A549 (cell line): ENCODE data around the gene LDLRAD4.
"Not testable (repeated sequence)": the region's sequence is repeated elsewhere in the genome, so short reads cannot be mapped to it uniquely, and the experiment has no call there.

Experiments used
- CBX8 ChIP-seq: fragments of 200-600 bp; sonication (generic); IDR thresholded peaks from 2 replicates; pipeline ENCODE4 v1.6.1; 2016
- CEBPB ChIP-seq, 2 experiments: fragments of >200 bp in 1 of 2; sonication (Bioruptor Twin) in 1 of 2; formaldehyde crosslinking in 1 of 2; IDR thresholded peaks; 2 replicates each; pipeline ENCODE4 v1.6.1; 2012 to 2016
- CHD2 ChIP-seq: fragments of 150-350 bp; IDR thresholded peaks from 2 replicates; pipeline ENCODE4 v1.6.1; 2014; ENCODE audit warnings: low read length; ENCODE audit not compliant: partially characterized antibody
- CHD4 ChIP-seq: fragments of 200-600 bp; sonication (generic); IDR thresholded peaks from 2 replicates; pipeline ENCODE4 v1.6.1; 2016; ENCODE audit warnings: antibody characterized with exemption, mild to moderate bottlenecking, borderline replicate concordance
- CTCF ChIP-seq: fragments of >200 bp; sonication (Bioruptor Twin); formaldehyde crosslinking; IDR thresholded peaks from 3 replicates; pipeline ENCODE4 v1.5.1; 2016
- KDM1A ChIP-seq: fragments of 200-600 bp; sonication (generic); IDR thresholded peaks from 2 replicates; pipeline ENCODE4 v1.6.1; 2016; ENCODE audit warnings: low read depth, mild to moderate bottlenecking
- MAX ChIP-seq: IDR thresholded peaks from 2 replicates; pipeline ENCODE4 v1.6.1; 2012
- MAZ ChIP-seq: fragments of 150-350 bp; IDR thresholded peaks from 2 replicates; pipeline ENCODE4 v1.6.1; 2014; ENCODE audit warnings: antibody characterized with exemption, low read depth, low read length, borderline replicate concordance
- MYC ChIP-seq: IDR thresholded peaks from 2 replicates; pipeline ENCODE4 v1.6.1; 2012; ENCODE audit warnings: mild to moderate bottlenecking, inconsistent platforms, low read length, improper control_type of control experiment, borderline replicate concordance
- NR3C1 ChIP-seq: fragments of >200 bp; sonication (Bioruptor Twin); formaldehyde crosslinking; IDR thresholded peaks from 3 replicates; pipeline ENCODE4 v1.6.1; 2017
- POLR2A ChIP-seq: IDR thresholded peaks from 2 replicates; pipeline ENCODE4 v1.6.1; 2012; ENCODE audit warnings: mild to moderate bottlenecking, low read length
- RFX5 ChIP-seq: fragments of 450-650 bp; IDR thresholded peaks from 2 replicates; pipeline ENCODE4 v1.7.1; 2014; ENCODE audit warnings: antibody characterized with exemption, mild to moderate bottlenecking, moderate library complexity
- ZSCAN20 ChIP-seq: fragments of 250-450 bp; sonication (Bioruptor Pico); IDR thresholded peaks from 2 replicates; pipeline ENCODE4 v1.8.0; 2022; ENCODE audit warnings: mild to moderate bottlenecking, moderate library complexity

- TF ChIP-seq RFX5; CTCF; CHD2; ZSCAN20 (CRISPR knock-in tag); MAX; MYC; CHD4; POLR2A; CEBPB (IDR thresholded peaks at IDR 0.05); KDM1A; NR3C1; CBX8; MAZ: not testable (repeated sequence)
Measured at GRCh38 chr18:13262358-13262680, 43.8 kb downstream of the LDLRAD4 start.
